ENCODE measurements around the gene EFHB.

- no peak for TF ChIP-seq POLR2A (IDR thresholded peaks at IDR 0.05)
- TF ChIP-seq CTCF (IDR thresholded peaks at IDR 0.05 in 4 of 5, conservative IDR thresholded peaks at IDR 0.05 in 1 of 5): no peak
These were observed 13.5 kb downstream of the EFHB start for GRCh38 chr3:19920401-19921080.

All from gastrocnemius medialis (tissue), 4 donors.